ENCODE data around the gene TMEM250. TPM values are rescaled to one million over a fixed set of nuclear protein-coding genes. Genes with fewer than 3 reads are reported as not detected.

The TMEM250 gene
- total and polyA plus RNA-seq, 4 donors: 6.7 to 19.5 (median 17.2) TPM

DNA sequence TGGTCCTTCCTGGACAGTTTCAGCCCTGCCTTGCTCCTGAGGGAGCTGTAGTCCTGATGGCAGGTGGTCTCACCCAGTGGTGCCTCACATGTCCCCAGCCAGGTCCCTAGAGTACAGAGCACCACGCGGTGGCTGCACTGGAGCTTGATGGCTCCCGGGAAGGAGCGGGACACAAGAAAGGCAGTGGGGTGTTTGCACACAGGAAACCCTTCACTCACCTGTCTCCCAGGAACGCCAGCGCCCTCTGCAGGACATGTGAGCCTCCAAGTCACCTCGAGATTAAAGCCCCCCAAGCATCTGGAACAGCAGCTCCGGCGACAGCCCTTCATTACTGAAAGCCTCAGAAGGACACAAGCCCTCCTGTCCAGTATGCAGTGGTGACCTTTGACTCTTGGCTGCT, 19.9 kb upstream of the TMEM250 start:
- Histone ChIP-seq H3K27me3 (ENCODE audit: control insufficient read depth in 4 of 4, insufficient read depth in 4 of 4, low read length in 3 of 4) (peaks cover 0 to 9% (median 2%) of the 10 kb centered on the region in 4 donors), H3K4me1 (ENCODE audit: control insufficient read depth in 4 of 4, insufficient read depth in 4 of 4, low read length in 3 of 4) (peaks cover 0 to 2% (median under 1%) of the 10 kb centered on the region in 4 donors), H3K9ac (ENCODE audit: low read depth in 1 of 2, low read length in 2 of 2) (no peak overlapping the region), H3K9me3 (ENCODE audit: control insufficient read depth in 4 of 4, low read length in 3 of 4) (no peaks in the 10 kb centered on the region), H3K36me3 (ENCODE audit: control insufficient read depth in 4 of 4, insufficient read depth in 3 of 4, low read depth in 1 of 4, low read length in 3 of 4) (no peaks in the 10 kb centered on the region), H3K27ac (ENCODE audit: low read depth in 1 of 2, low read length in 2 of 2) (no peak overlapping the region), H3K4me3 (ENCODE audit: low read depth in 1 of 3, low read length in 3 of 3) (no peak overlapping the region)
- DNase-seq (ENCODE audit: low spot score): no peak
- TF ChIP-seq, protein P1, sequence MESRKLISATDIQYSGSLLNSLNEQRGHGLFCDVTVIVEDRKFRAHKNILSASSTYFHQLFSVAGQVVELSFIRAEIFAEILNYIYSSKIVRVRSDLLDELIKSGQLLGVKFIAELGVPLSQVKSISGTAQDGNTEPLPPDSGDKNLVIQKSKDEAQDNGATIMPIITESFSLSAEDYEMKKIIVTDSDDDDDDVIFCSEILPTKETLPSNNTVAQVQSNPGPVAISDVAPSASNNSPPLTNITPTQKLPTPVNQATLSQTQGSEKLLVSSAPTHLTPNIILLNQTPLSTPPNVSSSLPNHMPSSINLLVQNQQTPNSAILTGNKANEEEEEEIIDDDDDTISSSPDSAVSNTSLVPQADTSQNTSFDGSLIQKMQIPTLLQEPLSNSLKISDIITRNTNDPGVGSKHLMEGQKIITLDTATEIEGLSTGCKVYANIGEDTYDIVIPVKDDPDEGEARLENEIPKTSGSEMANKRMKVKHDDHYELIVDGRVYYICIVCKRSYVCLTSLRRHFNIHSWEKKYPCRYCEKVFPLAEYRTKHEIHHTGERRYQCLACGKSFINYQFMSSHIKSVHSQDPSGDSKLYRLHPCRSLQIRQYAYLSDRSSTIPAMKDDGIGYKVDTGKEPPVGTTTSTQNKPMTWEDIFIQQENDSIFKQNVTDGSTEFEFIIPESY (IDR thresholded peaks at IDR 0.05): no peak
- no peak for TF ChIP-seq FOXA2 (IDR thresholded peaks at IDR 0.05)
- TF ChIP-seq, protein P2, sequence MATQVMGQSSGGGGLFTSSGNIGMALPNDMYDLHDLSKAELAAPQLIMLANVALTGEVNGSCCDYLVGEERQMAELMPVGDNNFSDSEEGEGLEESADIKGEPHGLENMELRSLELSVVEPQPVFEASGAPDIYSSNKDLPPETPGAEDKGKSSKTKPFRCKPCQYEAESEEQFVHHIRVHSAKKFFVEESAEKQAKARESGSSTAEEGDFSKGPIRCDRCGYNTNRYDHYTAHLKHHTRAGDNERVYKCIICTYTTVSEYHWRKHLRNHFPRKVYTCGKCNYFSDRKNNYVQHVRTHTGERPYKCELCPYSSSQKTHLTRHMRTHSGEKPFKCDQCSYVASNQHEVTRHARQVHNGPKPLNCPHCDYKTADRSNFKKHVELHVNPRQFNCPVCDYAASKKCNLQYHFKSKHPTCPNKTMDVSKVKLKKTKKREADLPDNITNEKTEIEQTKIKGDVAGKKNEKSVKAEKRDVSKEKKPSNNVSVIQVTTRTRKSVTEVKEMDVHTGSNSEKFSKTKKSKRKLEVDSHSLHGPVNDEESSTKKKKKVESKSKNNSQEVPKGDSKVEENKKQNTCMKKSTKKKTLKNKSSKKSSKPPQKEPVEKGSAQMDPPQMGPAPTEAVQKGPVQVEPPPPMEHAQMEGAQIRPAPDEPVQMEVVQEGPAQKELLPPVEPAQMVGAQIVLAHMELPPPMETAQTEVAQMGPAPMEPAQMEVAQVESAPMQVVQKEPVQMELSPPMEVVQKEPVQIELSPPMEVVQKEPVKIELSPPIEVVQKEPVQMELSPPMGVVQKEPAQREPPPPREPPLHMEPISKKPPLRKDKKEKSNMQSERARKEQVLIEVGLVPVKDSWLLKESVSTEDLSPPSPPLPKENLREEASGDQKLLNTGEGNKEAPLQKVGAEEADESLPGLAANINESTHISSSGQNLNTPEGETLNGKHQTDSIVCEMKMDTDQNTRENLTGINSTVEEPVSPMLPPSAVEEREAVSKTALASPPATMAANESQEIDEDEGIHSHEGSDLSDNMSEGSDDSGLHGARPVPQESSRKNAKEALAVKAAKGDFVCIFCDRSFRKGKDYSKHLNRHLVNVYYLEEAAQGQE (IDR thresholded peaks at IDR 0.05): no peak
- no peak for TF ChIP-seq RXRA (IDR thresholded peaks at IDR 0.05)
- TF ChIP-seq SP1 (IDR thresholded peaks at IDR 0.05): no peak
- no peak for TF ChIP-seq JUND (IDR thresholded peaks at IDR 0.05)
- TF ChIP-seq TAF1 (conservative IDR thresholded peaks at IDR 0.05): no peak
- TF ChIP-seq, protein P3, sequence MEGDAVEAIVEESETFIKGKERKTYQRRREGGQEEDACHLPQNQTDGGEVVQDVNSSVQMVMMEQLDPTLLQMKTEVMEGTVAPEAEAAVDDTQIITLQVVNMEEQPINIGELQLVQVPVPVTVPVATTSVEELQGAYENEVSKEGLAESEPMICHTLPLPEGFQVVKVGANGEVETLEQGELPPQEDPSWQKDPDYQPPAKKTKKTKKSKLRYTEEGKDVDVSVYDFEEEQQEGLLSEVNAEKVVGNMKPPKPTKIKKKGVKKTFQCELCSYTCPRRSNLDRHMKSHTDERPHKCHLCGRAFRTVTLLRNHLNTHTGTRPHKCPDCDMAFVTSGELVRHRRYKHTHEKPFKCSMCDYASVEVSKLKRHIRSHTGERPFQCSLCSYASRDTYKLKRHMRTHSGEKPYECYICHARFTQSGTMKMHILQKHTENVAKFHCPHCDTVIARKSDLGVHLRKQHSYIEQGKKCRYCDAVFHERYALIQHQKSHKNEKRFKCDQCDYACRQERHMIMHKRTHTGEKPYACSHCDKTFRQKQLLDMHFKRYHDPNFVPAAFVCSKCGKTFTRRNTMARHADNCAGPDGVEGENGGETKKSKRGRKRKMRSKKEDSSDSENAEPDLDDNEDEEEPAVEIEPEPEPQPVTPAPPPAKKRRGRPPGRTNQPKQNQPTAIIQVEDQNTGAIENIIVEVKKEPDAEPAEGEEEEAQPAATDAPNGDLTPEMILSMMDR (IDR thresholded peaks at IDR 0.05; ENCODE audit: low read depth, low read length, missing input control): no peak
- TF ChIP-seq HNF4G (IDR thresholded peaks at IDR 0.05): no peak
- TF ChIP-seq GABPA (IDR thresholded peaks at IDR 0.05 in 1 of 2, conservative IDR thresholded peaks at IDR 0.05 in 1 of 2): no peak
- TF ChIP-seq EGR1 (IDR thresholded peaks at IDR 0.05; ENCODE audit: low read depth in 2 of 2): no peak
- no peak for TF ChIP-seq RAD21 (IDR thresholded peaks at IDR 0.05)
- WGBS: 21% methylated on average over 9 of the region's 9 CpGs

DNA sequence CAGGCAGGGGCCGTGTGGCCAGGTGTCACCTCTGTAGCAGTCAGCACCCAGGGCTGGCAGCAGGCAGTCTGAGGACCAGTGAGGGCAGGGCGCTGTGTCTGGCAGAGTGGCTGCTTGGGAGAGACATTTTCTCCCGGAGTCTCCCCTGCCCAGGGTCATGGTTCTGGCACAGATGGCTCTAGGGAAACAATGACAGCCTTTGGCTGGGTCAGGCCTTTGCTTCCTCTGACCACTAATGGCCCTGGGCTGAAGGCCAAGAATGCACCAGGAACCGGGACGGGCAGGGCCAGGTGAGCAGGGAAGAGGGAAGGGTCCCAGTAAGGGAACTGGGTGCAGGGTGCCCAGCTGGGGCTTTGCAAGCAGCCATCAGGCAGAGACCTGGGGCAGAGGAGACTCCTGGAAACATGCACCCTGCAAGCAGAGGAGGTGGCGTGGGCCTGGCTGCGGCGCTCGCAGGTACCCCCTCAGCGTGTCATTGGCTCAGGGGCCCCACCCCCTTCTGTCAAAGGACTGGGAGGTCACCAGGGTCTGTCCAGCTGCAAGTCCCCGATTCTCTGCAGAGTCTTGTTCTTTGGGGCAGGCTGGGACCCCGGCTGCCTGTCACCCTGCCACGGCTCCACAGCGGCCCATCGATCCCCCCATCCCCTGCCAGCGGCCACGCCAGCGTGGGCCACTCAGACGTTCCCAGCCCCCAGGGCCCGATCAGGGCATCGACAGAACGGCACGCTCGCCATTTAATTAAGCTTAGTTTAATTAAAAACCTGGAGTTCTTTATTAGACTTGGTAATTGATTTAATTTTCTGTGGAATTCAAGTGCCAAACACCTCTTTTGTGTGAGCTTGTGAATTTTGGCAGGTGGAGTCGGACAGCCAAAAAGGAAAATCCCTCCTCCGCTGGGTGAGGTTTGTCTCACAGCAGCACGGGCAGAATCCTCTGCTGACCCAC, 18.9 kb upstream of the TMEM250 start:
- Histone ChIP-seq H3K27me3 (ENCODE audit: control insufficient read depth in 4 of 4, insufficient read depth in 4 of 4, low read length in 3 of 4) (peaks cover 0 to 11% (median 2%) of the 10 kb centered on the region in 4 donors), H3K4me1 (ENCODE audit: control insufficient read depth in 4 of 4, insufficient read depth in 4 of 4, low read length in 3 of 4) (peaks cover 0 to 7% (median 3%) of the 10 kb centered on the region in 4 donors), H3K27ac (ENCODE audit: low read depth in 1 of 2, low read length in 2 of 2) (no peak overlapping the region), H3K4me3 (ENCODE audit: low read depth in 1 of 3, low read length in 3 of 3) (no peak overlapping the region), H3K9me3 (ENCODE audit: control insufficient read depth in 4 of 4, low read length in 3 of 4) (no peaks in the 10 kb centered on the region), H3K9ac (ENCODE audit: low read depth in 1 of 2, low read length in 2 of 2) (no peak overlapping the region), H3K36me3 (ENCODE audit: control insufficient read depth in 4 of 4, insufficient read depth in 3 of 4, low read depth in 1 of 4, low read length in 3 of 4) (no peaks in the 10 kb centered on the region)
- no peak for DNase-seq (ENCODE audit: low spot score)
- TF ChIP-seq, protein P4, sequence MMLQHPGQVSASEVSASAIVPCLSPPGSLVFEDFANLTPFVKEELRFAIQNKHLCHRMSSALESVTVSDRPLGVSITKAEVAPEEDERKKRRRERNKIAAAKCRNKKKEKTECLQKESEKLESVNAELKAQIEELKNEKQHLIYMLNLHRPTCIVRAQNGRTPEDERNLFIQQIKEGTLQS (IDR thresholded peaks at IDR 0.05): no peak
- TF ChIP-seq RXRA (IDR thresholded peaks at IDR 0.05) (no peak), EGR1 (IDR thresholded peaks at IDR 0.05; ENCODE audit: low read depth in 2 of 2) (no peak), SP1 (IDR thresholded peaks at IDR 0.05) (no peak), HNF4A (conservative IDR thresholded peaks at IDR 0.05) (no peak), NR2F2 (IDR thresholded peaks at IDR 0.05) (no peak), TAF1 (conservative IDR thresholded peaks at IDR 0.05) (no peak)
- TF ChIP-seq, protein P3 (IDR thresholded peaks at IDR 0.05; ENCODE audit: low read depth, low read length, missing input control): no peak
- 74% methylated on average over 27 of the region's 27 CpGs for WGBS

All from liver (tissue), 9 donors.